ENCODE results near the gene ADGRD1.

ADGRD1 gene

DNA sequence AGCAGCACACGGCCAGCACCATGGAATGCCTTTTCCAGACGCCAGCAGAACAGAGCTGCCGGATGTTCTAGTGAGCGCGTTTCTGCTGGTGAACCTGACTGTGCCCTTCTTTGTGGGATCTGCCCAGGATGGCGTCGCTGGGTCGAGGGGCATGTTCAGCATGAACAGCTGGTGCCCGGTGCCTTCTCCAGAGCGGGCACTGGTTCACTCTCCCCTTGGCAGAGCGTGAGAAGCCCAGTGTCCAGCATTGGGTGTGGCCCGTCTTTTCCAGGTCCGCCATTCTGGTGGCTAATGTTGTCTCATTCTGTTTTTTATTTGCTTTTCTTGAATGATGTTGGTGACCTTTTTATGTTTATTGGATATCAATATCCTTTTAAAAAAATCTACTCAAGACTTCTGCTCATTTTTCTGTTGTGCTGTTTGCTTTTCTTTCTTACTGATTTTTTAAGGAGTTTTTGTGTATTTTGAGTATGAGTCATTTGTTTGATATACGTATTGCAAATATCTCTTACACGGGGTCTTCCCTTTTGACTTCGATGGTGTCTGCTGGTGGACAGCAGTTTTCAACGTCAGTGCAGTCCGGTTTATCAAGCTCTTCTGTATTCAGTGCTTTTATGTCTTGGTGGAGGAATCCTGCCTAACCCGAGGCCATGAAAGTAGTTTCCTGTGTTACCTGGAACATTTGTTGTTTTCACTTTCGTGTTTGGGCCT, 74.3 kb downstream of the ADGRD1 start:
- no peak for DNase-seq

DNA sequence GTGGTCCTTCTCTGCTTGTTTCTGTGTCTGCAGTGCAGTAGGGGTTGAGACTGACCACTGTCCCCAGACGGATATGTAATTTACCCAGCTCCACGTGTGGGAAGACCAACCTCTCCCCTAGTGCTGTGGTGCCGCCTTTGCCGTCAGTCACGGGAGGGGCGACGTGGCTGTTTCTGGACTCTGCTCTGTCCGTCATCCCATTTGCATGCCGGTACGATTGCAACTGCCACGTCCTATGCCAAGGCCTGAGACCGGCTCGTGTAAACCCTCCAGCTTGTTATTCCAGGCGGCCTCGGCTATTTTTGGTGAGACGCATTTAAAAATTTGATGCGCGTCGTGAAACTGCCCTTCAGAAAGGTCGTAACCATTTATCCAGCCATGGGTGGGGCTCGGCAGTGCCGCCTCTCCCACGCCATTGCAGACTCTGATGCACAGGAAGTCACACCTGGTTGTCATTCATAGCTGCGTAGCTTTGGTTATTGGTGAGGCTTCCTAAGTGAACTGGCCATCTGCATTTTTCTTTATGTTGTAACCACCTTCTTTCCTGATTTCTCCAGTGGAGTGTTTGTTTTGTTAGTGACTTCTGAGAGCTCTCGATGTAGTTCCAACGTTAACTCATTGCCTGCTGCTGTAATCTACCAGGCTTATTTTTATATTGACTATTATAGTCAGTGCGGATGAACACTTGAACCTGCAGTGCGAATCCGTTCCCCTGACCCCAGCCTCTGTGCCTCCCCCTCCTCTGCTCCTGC, 75.1 kb downstream of the ADGRD1 start:
- DNase-seq: no peak

DNA sequence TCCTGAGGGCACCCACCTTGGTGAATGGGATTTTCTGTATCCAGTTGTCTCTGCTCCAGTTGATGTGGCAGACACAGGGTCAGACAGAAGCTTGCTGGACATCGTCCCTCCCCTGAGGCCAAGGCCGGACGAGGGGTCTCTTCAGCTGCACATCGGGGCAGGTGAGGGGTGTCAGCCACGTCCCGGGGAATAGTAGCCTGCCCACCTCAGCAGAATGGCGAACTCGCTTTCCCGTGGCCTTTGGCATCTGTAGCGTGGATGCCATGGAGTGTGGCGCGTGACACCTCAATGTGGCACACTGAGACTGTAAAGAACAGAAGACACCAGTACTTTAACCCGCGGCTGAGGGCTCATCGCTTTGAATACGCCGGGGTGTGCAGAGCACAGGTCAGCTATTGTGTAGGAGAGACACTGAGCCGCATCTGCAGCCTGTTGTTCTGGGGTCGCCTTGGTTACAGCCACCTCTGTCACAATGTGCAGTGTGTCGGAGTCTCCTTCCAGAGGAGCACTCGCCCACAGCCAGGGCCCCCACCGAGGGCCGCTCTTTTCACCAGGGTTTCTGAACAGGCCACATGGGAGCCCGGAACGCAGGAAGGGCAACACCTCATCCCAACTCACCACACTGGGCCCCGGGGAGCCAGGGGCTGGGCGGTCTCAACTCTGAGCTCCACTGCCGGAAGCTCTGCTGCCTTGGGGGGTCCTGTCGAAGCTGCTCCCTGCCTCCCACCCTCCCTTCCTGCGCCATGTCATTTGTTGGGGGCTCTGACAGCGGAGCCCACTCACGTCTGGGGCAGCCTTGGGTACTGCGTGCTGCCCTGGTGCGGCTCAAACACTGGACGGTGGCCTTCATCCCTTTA, 77.0 kb downstream of the ADGRD1 start:
- no peak for DNase-seq

DNA sequence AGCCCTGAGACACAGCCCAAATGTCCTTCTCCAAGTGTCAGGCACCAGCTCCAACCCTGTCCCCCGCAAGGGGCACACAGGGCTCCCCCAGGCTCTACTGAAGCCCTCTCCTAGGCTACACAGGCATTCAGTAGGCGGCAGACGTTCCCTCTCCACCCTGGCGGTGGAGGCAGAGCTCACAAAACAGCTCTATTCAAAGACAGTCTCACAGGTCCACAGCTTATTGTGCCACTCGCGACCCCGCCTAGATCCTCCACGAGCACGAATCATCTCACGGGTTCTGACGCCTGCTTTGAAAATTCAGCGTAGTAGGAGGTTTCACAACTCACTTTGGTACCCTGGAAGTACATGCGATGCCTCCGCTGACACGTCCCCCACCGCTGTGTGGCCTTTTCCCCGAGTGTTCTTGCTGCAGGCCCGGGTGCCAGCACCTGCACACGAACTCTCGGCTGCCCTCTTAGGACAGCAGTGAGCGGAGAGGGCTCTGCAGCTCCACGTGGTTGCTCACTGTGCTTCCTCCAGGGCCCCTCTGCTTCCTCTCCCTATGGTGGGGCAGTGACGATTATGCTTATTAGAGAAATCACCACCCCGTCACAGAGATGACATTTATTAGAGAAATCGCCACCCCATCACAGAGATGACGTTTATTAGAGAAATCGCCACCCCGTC, 78.5 kb downstream of the ADGRD1 start:
- no peak for DNase-seq

DNA sequence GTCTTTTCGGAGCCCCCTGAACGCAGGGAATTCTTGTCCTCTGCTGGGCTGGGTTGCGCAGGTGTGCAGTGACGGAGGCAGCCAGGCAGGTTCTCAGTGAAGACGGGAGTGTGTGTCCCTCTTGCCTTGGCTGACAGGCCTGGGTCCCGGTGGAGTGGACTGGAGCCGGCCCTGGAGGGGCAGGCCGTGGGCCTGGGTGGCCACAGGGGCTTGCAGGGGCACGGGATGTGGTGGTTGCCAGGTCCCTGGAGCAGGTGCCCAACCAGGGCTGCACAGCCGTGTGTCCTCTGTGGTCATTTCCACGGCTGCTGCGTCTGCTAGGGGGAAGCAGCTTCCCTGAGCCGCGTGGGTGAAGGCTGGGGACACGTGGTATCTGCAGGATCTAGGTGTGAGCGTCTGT, 79.8 kb downstream of the ADGRD1 start:
- DNase-seq: no peak

DNA sequence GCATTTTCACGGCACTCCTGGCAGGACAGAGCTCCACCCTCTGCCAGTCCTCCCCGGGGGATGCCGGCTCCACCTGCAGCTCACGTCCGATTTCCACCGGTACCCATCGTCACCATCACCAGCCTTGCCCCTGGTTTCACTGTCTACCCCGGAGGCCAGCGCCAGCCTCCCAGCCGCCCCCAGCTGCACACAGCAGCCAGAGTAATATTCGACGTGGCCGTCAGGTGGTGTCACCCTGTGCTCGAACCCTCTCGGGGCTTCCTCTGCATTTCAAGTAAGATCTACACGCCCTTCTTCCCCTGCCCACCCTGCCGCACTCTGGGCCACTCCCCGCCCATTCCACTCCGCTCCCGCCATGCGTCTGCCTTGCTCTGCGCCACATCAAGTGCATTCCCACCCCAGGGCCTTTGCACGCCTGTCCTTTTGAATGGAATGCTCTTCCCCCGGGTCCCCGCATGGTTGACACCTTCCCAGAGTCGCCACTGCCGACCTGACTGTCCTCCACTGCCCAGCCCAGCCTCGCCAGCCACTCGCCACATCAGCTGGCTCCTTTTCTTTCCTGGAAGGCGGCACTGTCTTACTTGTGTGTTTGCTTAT, 80.3 kb downstream of the ADGRD1 start:
- no peak for DNase-seq

DNA sequence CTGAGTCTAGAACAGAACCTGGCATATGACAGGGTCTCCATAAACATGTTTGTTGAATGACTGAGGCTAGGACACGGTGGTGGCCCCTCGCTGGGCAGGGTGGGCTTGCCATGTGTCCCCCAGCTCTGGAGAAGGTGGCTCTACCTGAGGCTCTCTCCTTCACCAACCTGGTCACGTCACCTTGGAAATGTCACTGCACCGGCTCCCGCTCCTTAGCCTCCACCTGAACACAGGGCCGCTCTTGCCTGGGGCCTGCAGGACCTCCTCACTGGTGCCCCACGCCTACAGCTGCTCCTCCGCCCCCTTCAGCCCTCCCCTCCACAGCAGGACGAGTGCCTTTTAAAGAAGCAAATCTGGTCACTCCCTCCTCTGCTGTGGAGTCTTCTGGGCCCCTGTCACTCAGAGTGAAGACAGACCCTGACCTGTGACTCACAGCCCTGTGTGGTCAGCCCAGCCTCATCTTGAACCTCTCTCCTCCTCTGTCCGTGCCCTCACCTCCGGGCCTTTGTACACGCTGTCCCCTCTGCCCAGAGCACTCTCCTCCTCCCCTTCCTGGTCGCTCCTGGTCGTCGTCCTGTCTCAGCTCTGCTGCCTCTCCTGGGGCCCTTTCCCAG, 81.0 kb downstream of the ADGRD1 start:
- no peak for DNase-seq

DNA sequence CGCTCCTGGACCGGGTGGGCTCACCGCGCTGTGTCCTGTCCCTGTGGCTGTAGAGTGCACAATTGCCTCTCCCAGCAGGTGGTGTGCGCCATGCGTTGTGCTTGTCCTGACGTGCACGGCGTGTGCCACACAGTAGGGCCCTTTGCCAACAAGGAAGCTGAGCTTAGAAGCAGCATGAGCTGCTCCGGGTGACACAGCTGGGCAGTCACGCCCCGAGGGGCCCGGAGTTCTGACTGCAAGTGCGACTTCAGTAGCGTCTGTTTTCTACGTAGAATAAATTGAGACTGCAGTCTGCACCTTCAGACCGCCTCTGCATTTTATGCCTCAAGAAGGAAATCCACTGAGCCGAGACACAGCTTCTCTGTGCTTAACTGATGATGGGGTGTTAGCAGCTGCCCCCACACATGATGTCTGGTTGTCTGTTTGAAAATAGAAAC, 81.6 kb downstream of the ADGRD1 start:
- no peak for DNase-seq

DNA sequence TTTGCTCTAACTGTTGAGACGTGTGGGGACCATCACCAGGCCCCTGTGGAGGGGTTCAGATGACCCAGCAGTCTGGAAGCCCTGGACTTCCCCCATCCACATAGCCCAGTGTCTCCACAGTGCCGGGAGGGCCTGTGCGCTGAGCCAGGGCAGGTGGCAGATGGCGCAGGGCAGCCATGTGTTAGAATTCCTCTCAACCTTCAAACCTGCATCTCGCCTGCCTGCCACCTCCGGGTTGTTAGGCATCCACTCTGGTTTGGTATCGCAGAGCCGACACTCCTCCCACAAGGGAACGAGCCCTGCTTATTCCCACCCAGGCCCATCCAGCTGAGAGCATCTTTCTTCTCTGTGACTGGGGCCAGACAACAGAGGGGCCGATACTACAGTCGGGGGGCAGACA, 84.5 kb downstream of the ADGRD1 start:
- no peak for DNase-seq

DNA sequence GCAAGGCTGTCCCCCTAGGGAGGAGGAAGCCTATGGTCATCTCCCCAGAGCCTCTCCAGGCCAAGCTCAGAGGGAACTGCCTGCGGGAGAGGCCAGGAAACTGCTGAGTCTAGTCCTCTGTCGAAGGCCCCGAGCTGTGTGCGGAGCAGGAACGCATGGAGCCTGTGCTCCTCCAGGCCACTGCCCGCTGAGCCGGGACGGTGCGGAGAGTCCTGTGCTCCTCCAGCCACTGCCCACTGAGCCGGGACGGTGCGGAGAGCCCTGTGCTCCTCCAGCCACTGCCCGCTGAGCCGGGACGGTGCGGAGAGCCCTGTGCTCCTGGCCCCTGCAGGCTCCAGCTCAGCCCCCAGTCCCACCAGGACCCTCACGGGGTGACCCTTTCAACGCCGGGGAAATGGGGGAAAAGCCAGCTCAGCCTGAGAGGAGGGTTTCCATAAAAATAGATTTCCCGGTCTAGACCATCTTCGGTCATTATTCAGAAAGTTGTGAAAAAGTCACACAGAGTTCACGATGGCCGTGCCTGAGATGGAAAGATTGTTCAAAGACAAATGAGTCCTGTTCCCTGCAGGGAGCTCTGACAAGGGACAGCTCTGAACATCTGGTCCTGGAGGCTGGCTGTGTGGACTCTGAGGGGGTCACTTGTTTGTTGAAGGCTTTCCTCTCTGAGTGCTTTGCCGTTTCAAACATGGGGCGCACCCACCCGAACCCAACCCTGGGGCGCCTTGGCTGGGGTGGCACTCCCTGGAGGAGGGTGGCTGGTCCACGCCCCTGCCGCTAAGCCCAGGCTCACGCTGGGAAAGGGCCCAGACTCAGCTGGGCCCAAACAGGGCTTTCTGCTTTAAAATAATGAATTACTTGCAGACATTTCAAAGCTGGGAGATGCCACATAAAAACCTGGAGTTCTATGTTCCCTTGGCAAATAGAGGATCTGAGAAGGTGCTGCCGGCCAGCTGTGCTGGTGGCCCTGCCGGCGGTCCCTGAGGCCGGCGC, 85.5 kb downstream of the ADGRD1 start:
- DNase-seq: no peak

DNA sequence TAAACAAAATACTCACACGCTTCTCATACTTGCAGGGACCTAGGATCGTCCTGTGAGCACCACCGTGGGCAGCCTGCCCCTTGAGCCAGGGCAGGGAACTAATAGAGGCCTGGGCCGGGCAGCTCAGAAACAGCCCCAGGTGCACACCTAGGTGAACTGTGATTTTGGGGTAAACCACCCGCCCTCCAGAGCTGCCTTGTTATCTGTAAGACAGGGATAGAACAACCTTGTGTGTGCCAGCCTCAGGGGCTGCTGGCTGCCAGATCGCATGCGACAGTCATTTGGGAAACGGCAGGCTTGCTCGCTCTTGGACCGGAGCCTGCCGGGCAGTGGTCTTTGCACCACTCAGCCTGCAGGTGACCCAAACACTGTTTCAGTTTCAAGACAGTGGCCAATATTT, 86.8 kb downstream of the ADGRD1 start:
- DNase-seq: no peak

DNA sequence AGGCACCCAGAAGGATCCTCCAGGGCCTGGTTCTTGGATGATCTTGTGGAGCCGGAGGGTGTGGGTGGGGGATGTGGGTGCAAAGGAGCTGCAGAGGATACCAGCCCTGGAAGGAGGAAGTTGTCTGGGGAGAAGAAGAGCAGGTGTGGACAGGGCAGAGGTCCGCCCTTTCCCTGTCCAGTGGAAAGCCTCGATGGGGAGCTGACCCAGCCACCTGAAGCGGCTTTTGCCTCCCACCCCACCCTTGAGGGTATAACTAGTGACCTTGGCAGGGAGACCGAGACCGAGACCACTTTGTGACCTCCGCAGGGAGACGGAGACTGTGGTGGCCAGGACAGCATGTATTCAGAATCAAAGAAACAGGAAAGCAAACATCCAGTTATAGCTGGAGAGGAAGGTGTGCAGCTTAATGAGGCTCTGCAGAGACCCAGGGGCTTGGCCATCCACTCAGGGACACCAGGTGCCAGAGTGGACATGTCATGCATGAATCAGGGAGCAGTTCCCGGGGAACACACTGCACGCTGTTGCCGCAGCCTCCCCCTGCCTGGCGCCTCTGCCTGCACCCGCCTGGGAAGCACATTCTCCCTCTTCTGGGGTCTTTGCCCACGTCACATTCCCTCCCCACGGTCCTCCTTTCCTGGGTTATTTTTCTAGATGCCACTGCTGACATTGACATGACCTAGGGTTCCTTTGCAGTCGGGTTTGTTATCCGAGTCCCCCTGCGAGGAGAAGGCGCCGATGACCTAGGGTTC, 87.7 kb downstream of the ADGRD1 start:
- no peak for DNase-seq

DNA sequence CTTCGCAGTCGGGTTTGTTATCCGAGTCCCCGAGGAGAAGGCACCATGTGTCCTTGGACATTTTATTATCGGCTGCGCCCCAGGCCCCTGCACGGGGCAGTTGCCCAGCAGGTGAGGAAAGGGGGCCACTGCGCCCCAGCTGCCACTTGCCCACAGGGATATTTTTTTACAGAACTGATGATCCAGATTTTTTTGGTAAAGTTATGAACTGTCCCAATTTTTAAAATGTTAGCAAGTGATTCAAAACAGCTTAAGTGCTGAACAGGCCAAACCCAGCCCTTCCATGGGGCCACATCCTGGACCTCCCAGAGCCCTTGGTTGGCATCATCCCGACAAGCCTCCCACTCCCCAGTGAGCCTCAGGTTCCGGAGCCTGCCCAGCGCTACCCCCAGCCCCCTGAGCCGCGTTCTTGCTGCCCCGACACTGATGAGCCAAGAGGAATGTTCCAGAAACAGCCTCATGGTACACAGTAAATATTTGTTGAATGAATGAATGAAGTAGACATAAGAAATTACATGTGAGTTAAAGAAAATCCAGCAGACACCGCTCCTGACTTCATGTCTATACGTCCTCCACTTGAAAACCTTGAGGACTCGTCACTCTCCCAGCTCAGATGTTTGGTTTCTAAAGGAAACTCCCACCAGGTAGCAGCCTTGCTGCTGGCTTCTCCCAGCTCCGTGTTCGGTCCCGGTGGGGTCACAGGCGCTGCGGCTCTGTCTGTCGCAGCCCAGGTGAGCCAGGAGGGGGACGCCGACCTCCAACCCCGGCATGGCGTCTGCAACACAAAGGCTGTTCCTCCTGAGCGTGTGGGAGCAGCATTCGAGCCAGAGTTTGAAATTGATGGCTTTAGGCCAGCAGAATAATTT, 88.5 kb downstream of the ADGRD1 start:
- no peak for DNase-seq

DNA sequence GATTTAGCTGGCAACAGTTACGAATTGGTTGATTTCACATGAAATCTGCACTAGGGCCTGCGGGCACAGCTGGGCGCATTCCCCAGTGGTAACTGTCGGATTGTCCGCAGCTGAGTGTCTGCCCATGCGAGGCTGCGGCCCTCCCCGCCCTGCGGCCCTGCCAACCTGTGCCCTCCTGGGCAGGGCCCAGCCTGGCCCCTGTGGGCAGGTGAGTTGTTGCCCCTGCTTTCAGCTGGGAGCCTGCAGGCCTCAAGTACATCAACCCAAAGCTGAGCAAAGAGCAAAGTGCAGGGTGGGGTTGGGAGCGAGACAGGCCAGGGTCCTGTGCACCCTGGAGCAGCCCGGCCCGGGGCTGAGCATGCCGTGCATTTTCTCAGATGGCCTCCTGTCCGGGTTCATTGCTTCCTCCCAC, 89.1 kb downstream of the ADGRD1 start:
- no peak for DNase-seq

DNA sequence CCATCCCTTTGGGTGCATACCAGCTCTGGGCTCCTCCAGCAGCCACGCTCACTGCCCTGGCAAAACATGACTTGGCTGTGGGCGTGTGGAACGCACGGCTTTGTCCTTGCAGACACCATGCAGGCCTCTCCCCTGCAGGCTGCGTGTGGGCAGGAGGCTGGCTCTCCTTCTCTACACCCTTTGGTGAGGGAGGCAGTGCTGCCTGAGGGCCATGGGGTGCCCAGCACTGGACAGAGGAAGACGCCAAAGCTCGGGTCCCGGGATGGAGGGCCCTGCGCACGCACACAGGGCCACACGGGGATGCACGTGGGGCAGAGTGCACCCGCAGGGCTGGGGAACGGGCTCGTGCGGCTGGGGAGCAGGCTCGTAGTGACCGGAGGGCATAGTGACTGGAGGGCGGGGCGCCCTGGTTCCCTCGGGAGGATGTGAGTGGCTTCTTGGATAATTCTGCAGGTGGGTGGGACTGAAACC, 89.7 kb downstream of the ADGRD1 start:
- DNase-seq: no peak

DNA sequence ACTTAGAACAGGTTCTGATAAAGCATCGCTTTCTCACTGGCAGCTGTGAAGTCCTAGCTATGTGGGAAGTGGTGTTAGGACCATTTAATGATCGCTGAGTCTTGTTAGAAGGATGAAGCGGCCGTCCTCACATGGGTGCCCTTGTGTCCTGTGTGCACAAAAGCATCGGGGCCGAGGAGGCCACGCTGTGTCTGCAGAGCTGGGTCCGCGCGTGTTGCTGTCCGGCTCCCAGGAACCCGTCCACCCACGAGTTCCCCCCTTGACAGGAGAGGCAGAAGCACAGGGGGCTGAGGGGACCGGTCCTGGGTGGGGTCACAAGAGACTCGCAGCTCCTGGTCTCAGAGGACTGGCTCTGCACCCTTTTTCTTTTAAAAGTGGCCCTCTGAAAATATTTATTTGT, 90.4 kb downstream of the ADGRD1 start:
- no peak for DNase-seq

DNA sequence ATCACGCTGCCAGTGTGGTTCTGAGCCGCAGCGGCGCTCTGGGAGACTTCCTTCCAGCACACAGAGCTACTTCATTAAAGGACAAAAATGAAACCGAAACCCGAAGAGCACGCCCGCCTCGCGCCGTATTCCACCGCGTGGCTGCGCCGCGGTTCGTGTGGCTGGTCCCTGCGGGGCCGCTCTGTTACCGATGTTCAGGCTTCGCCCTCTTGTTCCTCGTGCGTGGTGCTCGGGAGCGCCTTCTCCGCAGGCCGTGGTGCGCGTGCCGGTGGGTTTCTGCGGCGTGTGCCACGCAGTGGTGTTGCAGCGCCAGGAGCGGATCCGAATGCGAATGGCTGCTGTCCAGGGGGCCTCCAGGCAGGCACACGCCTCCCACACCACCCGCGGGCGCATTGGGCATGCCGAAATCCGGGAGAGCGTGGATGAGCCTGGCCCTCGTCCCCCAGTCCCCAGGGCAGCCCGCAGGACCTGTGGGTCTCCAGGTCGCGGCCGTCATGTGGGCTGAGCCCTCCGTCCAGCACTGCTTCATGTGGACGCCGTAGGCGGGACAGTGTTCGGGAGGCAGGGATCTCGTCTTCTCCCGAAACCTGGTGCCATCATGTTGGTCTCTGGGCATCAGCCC, 91.2 kb downstream of the ADGRD1 start:
- DNase-seq: no peak

DNA sequence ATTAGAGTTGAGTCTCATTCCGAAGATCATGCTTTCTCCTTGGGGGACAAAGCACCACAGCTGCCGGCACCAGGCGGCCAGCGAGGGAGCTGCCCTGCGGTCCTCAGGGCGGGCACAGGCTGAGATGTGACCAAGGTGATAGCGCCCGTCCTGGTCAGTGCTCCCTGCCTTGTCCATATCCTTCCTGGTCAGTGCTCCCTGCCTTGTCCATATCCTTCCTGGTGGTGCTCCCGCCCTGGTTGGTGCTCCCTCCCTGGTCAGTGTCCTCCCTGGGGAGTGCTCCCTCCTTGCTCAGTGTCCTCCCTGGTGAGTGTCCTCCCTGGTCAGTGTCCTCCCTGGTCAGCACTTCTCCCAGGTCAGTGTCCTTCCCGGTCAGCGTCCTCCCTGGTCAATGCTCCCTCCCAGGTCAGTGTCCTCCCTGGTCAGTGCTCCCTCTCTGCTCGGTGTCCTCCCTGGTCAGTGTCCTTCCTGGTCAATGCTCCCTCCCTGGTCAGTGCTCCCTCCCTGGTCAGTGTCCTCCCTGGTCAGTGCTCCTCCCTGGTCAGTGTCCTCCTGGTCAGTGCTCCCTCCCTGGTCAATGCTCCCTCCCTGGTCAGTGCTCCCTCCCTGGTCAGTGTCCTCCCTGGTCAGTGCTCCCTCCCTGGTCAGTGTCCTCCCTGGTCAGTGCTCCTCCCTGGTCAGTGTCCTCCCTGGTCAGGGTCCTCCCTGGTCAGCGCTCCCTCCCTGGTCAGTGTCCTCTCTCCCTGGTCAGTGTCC, 92.2 kb downstream of the ADGRD1 start:
- DNase-seq: no peak
